HepG2 (cell line): ENCODE measurements around the gene SNAI3. TPM values are rescaled to one million over a fixed set of nuclear protein-coding genes. Genes with fewer than 3 reads are reported as not detected.

Experiments
- AKNA ChIP-seq: sonication (generic); formaldehyde crosslinking; IDR thresholded peaks from 2 replicates; pipeline ENCODE4 v1.4.0; 2020; ENCODE audit warnings: missing genetic modification reagents, borderline replicate concordance
- CEBPZ ChIP-seq: IDR thresholded peaks from 2 replicates; pipeline ENCODE4 v1.6.1; 2012; ENCODE audit warnings: low read length, improper control_type of control experiment
- IKZF5 ChIP-seq: IDR thresholded peaks from 2 replicates; pipeline ENCODE4 v1.6.1; 2018; ENCODE audit warnings: missing genetic modification reagents, mild to moderate bottlenecking, missing compliant biosample characterization
- NFE2L1 ChIP-seq: sonication (generic); formaldehyde crosslinking; IDR thresholded peaks from 2 replicates; pipeline ENCODE4 v1.4.0; 2020; ENCODE audit warnings: missing genetic modification reagents, mild to moderate bottlenecking, borderline replicate concordance
- RXRB ChIP-seq: IDR thresholded peaks from 2 replicates; pipeline ENCODE4 v1.6.1; 2016; ENCODE audit warnings: borderline replicate concordance, missing genetic modification reagents, missing compliant biosample characterization
- SRSF9 ChIP-seq: fragments of 200-400 bp; formaldehyde crosslinking; IDR thresholded peaks from 2 replicates; pipeline ENCODE4 v1.6.1; 2018; ENCODE audit warnings: borderline replicate concordance, mild to moderate bottlenecking, low read depth, low read length; ENCODE audit not compliant: insufficient read depth, poor library complexity, severe bottlenecking
- ZNF230 ChIP-seq: sonication (generic); formaldehyde crosslinking; IDR thresholded peaks from 2 replicates; pipeline ENCODE4 v1.4.0; 2020; ENCODE audit warnings: mild to moderate bottlenecking, missing genetic modification reagents
- ZNF253 ChIP-seq: sonication (generic); formaldehyde crosslinking; IDR thresholded peaks from 2 replicates; pipeline ENCODE4 v1.8.0; 2022; ENCODE audit warnings: mild to moderate bottlenecking, missing genetic modification reagents, borderline replicate concordance
- ZNF280D ChIP-seq: sonication (generic); formaldehyde crosslinking; IDR thresholded peaks from 2 replicates; pipeline ENCODE4 v1.5.1; 2020; ENCODE audit warnings: mild to moderate bottlenecking, missing genetic modification reagents
- ZNF484 ChIP-seq: sonication (generic); formaldehyde crosslinking; IDR thresholded peaks from 2 replicates; pipeline ENCODE4 v1.5.1; 2020; ENCODE audit warnings: mild to moderate bottlenecking, low read depth, missing genetic modification reagents, borderline replicate concordance
- ZNF781 ChIP-seq: sonication (generic); formaldehyde crosslinking; IDR thresholded peaks from 2 replicates; pipeline ENCODE4 v1.5.1; 2020; ENCODE audit warnings: borderline replicate concordance, mild to moderate bottlenecking, missing genetic modification reagents; ENCODE audit errors: not compliant biosample characterization
- polyA plus RNA-seq, 8 experiments: library from polyadenylated mRNA; depleted of rRNA in 3 of 8; stranded (reverse) in 7 of 8; unstranded in 1 of 8; fragments of >200 nt; fragmentation: Illumina TruSeq in 4 of 8; extraction: Trizol in 4 of 8; gene quantifications; 2 replicates each; pipeline versions ENCODE4 v1.2.1 to v1.2.3, GENCODE V29; 2011 to 2016; ENCODE audit warnings: low read depth in 4 of 8, missing spikeins in 1 of 8, mixed read lengths in 1 of 8; ENCODE audit not compliant: insufficient read depth in 1 of 8
- total RNA-seq, 5 experiments: library from RNA; depleted of rRNA; stranded (reverse); fragments of >200 nt; fragmentation: Illumina TruSeq; extraction: Trizol; gene quantifications; 2 replicates each; pipeline ENCODE4 v1.2.3, GENCODE V29; 2016; ENCODE audit warnings: low read depth in 1 of 5

The SNAI3 gene
- total and polyA plus RNA-seq, 2 of the 13 experiments (the other 11 are each of a cell fraction or from before 2014, with no cell fraction given): 0.09 to 0.18 TPM

- no peak for TF ChIP-seq CEBPZ
- no peak for TF ChIP-seq ZNF230 (CRISPR knock-in tag)
- no peak for TF ChIP-seq AKNA
- no peak for TF ChIP-seq ZNF484 (CRISPR knock-in tag)
- no peak for TF ChIP-seq ZNF781 (CRISPR knock-in tag)
- TF ChIP-seq RXRB (CRISPR knock-in tag): no peak
- TF ChIP-seq ZNF280D: 0 out of 2 replicates have a peak, but pooled peaks have one; percentile 12
- TF ChIP-seq SRSF9: no peak
- TF ChIP-seq ZNF253 (CRISPR knock-in tag): no peak
- TF ChIP-seq IKZF5 (CRISPR knock-in tag): no peak
- TF ChIP-seq NFE2L1: no peak
Observed at GRCh38 chr16:88687254-88687576, 908 bp upstream of the SNAI3 start (continued).
